Muscle layer of duodenum (tissue), 2 donors: ENCODE measurements around the gene BSG.

Experiments
- H3K27ac ChIP-seq: one replicate; pipeline ENCODE4 v1.7.0; 2013; ENCODE audit warnings: mild to moderate bottlenecking, low read length
- H3K27me3 ChIP-seq: one replicate; pipeline ENCODE4 v1.7.0; 2013; ENCODE audit warnings: low read depth, mild to moderate bottlenecking, control low read depth, low read length
- H3K36me3 ChIP-seq, 2 donors: one replicate each; pipeline ENCODE4 v1.7.0; 2013; ENCODE audit warnings: low read length in 2 of 2, control low read depth in 1 of 2, mild to moderate bottlenecking in 1 of 2; ENCODE audit not compliant: insufficient read depth in 2 of 2, control insufficient read depth in 1 of 2
- H3K4me1 ChIP-seq, 2 donors: one replicate each; pipeline ENCODE4 v1.7.0; 2013; ENCODE audit warnings: low read length in 2 of 2, mild to moderate bottlenecking in 2 of 2, control low read depth in 1 of 2, moderate library complexity in 1 of 2; ENCODE audit not compliant: insufficient read depth in 2 of 2, control insufficient read depth in 1 of 2
- H3K4me3 ChIP-seq, 2 donors: one replicate each; pipeline ENCODE4 v1.7.0; 2013; ENCODE audit warnings: low read length in 2 of 2, low read depth in 1 of 2, mild to moderate bottlenecking in 1 of 2
- H3K9me3 ChIP-seq, 2 donors: one replicate each; pipeline ENCODE4 v1.7.0; 2013; ENCODE audit warnings: low read length in 2 of 2, control low read depth in 1 of 2, mild to moderate bottlenecking in 1 of 2; ENCODE audit not compliant: control insufficient read depth in 1 of 2
- donor health status: healthy.

BSG gene

GRCh38 chr19:576768-577438 is 4.5 kb downstream of the BSG start:
- Histone ChIP-seq H3K4me3 (no peak overlapping the region), H3K9me3 (no peaks in the 10 kb centered on the region), H3K27ac (no peak overlapping the region), H3K4me1 (peaks cover 5 to 29% of the 10 kb centered on the region in 2 donors), H3K36me3 (peaks cover 0 to 30% of the 10 kb centered on the region in 2 donors), H3K27me3 (no peaks in the 10 kb centered on the region)

GRCh38 chr19:577439-578392 is 5.3 kb downstream of the BSG start:
- Histone ChIP-seq H3K36me3 (peaks cover 0 to 37% of the 10 kb centered on the region in 2 donors), H3K27ac (no peak overlapping the region), H3K4me1 (peaks cover 5 to 28% of the 10 kb centered on the region in 2 donors), H3K27me3 (no peaks in the 10 kb centered on the region), H3K4me3 (no peak overlapping the region), H3K9me3 (no peaks in the 10 kb centered on the region)

DNA sequence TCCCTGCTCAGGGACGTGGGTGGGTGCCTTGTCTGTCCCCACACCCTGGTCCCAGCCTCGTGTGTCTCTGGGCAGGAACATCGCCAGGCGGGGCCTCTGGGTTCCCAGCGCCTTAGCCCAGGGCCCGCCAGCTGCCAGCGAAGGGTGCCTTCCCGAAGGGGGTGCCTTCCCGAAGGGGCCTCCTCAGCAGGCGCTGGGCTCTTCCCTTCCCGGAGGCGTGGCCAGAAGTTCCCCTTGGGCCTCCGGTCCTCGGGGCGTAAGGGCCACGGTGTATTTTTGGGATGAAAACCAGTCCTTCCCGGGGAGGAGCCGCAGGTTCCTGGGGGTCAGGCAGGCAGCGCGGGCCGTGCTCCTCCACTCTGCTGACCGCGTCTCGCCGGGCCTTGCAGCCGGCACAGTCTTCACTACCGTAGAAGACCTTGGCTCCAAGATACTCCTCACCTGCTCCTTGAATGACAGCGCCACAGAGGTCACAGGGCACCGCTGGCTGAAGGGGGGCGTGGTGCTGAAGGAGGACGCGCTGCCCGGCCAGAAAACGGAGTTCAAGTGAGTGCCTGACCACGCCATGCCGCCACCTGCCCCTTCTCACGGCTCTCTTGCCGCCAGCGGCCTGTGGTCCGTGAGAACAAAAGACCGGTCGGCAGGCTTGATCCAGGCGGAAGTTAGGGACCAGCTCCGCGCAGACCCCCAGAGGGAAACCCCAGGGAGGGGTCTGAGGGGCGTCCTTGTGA is 6.9 kb downstream of the BSG start:
- no peaks in the 10 kb centered on the region for H3K27me3 ChIP-seq
- H3K4me1 ChIP-seq = peaks cover 5 to 17% of the 10 kb centered on the region in 2 donors
- no peaks in the 10 kb centered on the region for H3K9me3 ChIP-seq
- H3K36me3 ChIP-seq = peaks cover 0 to 47% of the 10 kb centered on the region in 2 donors
- no peak overlapping the region for H3K4me3 ChIP-seq
- H3K27ac ChIP-seq = no peak overlapping the region

DNA sequence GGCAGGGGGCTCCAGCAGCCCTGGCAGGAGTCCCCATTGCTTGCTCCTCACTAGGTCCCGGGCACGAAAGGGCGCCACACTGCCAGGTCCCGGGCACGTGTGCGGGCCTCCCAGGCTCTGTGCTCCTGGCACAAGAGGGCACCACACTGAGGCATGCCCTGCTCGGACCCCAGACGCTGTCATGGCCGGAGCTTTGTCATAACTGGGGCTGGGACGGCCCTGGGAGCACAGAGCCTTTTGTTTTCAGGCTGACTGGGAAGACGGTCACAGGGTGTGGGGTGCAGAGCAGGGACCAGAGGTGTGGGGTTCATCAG is 7.4 kb downstream of the BSG start:
- no peak overlapping the region for H3K4me3 ChIP-seq
- H3K27me3 ChIP-seq = no peaks in the 10 kb centered on the region
- H3K9me3 ChIP-seq = no peaks in the 10 kb centered on the region
- H3K36me3 ChIP-seq = peaks cover 0 to 47% of the 10 kb centered on the region in 2 donors
- H3K27ac ChIP-seq = no peak overlapping the region
- H3K4me1 ChIP-seq = peaks cover 3 to 12% of the 10 kb centered on the region in 2 donors

- Histone ChIP-seq H3K27ac (no peak overlapping the region), H3K4me1 (peaks cover 0 to 7% of the 10 kb centered on the region in 2 donors), H3K36me3 (peaks cover 0 to 47% of the 10 kb centered on the region in 2 donors), H3K4me3 (no peak overlapping the region), H3K9me3 (no peaks in the 10 kb centered on the region), H3K27me3 (no peaks in the 10 kb centered on the region)
These were observed 8.0 kb downstream of the BSG start for GRCh38 chr19:580274-580835.

DNA sequence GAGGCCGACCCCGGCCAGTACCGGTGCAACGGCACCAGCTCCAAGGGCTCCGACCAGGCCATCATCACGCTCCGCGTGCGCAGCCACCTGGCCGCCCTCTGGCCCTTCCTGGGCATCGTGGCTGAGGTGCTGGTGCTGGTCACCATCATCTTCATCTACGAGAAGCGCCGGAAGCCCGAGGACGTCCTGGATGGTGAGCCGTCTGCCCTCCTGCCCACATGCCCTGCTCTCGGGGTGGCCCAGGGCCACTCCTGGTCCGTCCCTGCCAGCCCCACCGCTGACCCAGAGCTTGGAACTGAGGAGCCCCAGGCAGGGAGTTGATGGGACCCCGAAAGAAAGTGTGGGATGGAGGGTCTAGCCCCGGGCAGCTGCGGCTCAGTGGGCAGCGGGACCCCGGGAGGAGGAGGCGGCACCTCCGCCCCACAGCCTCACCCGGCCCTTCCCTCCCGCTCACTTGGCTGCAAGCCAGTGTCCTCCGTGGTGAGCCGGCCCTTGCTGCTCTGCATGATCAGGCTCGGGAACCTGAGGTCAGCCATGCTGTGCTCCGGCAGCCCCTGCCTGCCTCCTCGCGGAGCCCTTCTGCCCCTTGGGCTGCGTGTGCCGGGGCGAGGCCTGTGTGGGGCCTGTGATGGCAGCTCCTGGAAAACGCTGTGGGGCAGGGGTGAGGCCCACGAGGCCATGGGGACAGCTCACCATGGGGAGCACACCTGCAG is 9.2 kb downstream of the BSG start:
- H3K36me3 ChIP-seq = peaks cover 0 to 47% of the 10 kb centered on the region in 2 donors
- H3K27me3 ChIP-seq = no peaks in the 10 kb centered on the region
- no peak overlapping the region for H3K4me3 ChIP-seq
- no peaks in the 10 kb centered on the region for H3K4me1 ChIP-seq
- H3K27ac ChIP-seq = no peak overlapping the region
- no peaks in the 10 kb centered on the region for H3K9me3 ChIP-seq

DNA sequence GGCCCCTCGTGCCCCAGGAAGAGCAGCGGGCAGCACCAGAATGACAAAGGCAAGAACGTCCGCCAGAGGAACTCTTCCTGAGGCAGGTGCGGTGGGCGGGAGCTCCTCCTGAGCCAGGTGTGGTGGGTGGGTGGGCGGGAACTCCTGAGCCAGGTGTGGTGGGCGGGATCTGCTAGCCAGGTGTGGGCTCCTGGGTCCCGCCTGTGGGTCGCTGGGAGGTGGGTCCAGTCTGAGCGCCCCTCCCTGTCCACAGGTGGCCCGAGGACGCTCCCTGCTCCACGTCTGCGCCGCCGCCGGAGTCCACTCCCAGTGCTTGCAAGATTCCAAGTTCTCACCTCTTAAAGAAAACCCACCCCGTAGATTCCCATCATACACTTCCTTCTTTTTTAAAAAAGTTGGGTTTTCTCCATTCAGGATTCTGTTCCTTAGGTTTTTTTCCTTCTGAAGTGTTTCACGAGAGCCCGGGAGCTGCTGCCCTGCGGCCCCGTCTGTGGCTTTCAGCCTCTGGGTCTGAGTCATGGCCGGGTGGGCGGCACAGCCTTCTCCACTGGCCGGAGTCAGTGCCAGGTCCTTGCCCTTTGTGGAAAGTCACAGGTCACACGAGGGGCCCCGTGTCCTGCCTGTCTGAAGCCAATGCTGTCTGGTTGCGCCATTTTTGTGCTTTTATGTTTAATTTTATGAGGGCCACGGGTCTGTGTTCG is 10.3 kb downstream of the BSG start:
- no peak overlapping the region for H3K27ac ChIP-seq
- H3K36me3 ChIP-seq = peaks cover 0 to 47% of the 10 kb centered on the region in 2 donors
- H3K4me1 ChIP-seq = no peaks in the 10 kb centered on the region
- H3K9me3 ChIP-seq = no peaks in the 10 kb centered on the region
- no peak overlapping the region for H3K4me3 ChIP-seq
- H3K27me3 ChIP-seq = no peaks in the 10 kb centered on the region

GRCh38 chr19:583198-583967 is 11.0 kb downstream of the BSG start:
- Histone ChIP-seq H3K9me3 (no peaks in the 10 kb centered on the region), H3K27me3 (peaks cover 1% of the 10 kb centered on the region), H3K4me1 (peaks cover 0 to 6% of the 10 kb centered on the region in 2 donors), H3K36me3 (peaks cover 0 to 40% of the 10 kb centered on the region in 2 donors), H3K4me3 (no peak overlapping the region), H3K27ac (no peak overlapping the region)

GRCh38 chr19:583968-584239 is 11.5 kb downstream of the BSG start:
- Histone ChIP-seq H3K36me3 (peaks cover 0 to 40% of the 10 kb centered on the region in 2 donors), H3K9me3 (no peaks in the 10 kb centered on the region), H3K27me3 (peaks cover 7% of the 10 kb centered on the region), H3K27ac (no peak overlapping the region), H3K4me1 (peaks cover 0 to 11% of the 10 kb centered on the region in 2 donors), H3K4me3 (no peak overlapping the region)
